ENCODE results near the gene VPS39. TPM values are rescaled to one million over a fixed set of nuclear protein-coding genes. Genes with fewer than 3 reads are reported as not detected.

VPS39 gene
- total and polyA plus RNA-seq, 2 donors (not counting 1 experiment from before 2014, with no cell fraction given), result 53.7 to 55.5 TPM

- TF ChIP-seq CTCF (conservative IDR thresholded peaks at IDR 0.05 in 1 of 2, IDR thresholded peaks at IDR 0.05 in 1 of 2; ENCODE audit: low read depth in 1 of 2, low read length in 2 of 2) (no peak), EZH2 (IDR thresholded peaks at IDR 0.05; ENCODE audit: low read length, missing control alignments) (no peak)
- Histone ChIP-seq H3K27me3 (ENCODE audit: control insufficient read depth, insufficient read depth, low read length) (peaks cover 18% of the 10 kb centered on the region), H3K9ac (ENCODE audit: insufficient read depth, low read length) (no peak overlapping the region), H3K79me2 (ENCODE audit: control insufficient read depth, insufficient read depth, low read length) (no peaks in the 10 kb centered on the region), H3K9me3 (ENCODE audit: control insufficient read depth, insufficient read depth, low read depth, low read length) (no peaks in the 10 kb centered on the region), H3K4me2 (ENCODE audit: extremely low read depth, insufficient read depth, low read length) (no peak overlapping the region), H4K20me1 (ENCODE audit: control insufficient read depth, extremely low read depth, insufficient read depth, low read length) (no peaks in the 10 kb centered on the region), H3K27ac (ENCODE audit: insufficient read depth, low read length) (no peak overlapping the region), H2AFZ (ENCODE audit: low read length) (no peak overlapping the region), H3K4me1 (ENCODE audit: control insufficient read depth, extremely low read depth, insufficient read depth, low read length) (no peaks in the 10 kb centered on the region), H3K4me3 (replicated peaks in 1 of 4; ENCODE audit: control extremely low read depth in 1 of 4, insufficient read depth in 1 of 4, low read depth in 3 of 4, low read length in 4 of 4) (no peak overlapping the region), H3K36me3 (ENCODE audit: control insufficient read depth, insufficient read depth, low read length) (no peaks in the 10 kb centered on the region)
- no peak for DNase-seq (ENCODE audit: low read depth in 2 of 2)
Measured at GRCh38 chr15:42140383-42141070, 67.6 kb downstream of the VPS39 start.

- Histone ChIP-seq H3K27me3 (ENCODE audit: control insufficient read depth, insufficient read depth, low read length) (peaks cover 18% of the 10 kb centered on the region), H3K4me3 (replicated peaks in 1 of 4; ENCODE audit: control extremely low read depth in 1 of 4, insufficient read depth in 1 of 4, low read depth in 3 of 4, low read length in 4 of 4) (no peak overlapping the region), H3K79me2 (ENCODE audit: control insufficient read depth, insufficient read depth, low read length) (no peaks in the 10 kb centered on the region), H3K4me2 (ENCODE audit: extremely low read depth, insufficient read depth, low read length) (no peak overlapping the region), H3K4me1 (ENCODE audit: control insufficient read depth, extremely low read depth, insufficient read depth, low read length) (no peaks in the 10 kb centered on the region), H3K27ac (ENCODE audit: insufficient read depth, low read length) (no peak overlapping the region), H3K9me3 (ENCODE audit: control insufficient read depth, insufficient read depth, low read depth, low read length) (no peaks in the 10 kb centered on the region), H3K9ac (ENCODE audit: insufficient read depth, low read length) (no peak overlapping the region), H2AFZ (ENCODE audit: low read length) (no peak overlapping the region), H4K20me1 (ENCODE audit: control insufficient read depth, extremely low read depth, insufficient read depth, low read length) (no peaks in the 10 kb centered on the region), H3K36me3 (ENCODE audit: control insufficient read depth, insufficient read depth, low read length) (no peaks in the 10 kb centered on the region)
- no peak for TF ChIP-seq EZH2 (IDR thresholded peaks at IDR 0.05; ENCODE audit: low read length, missing control alignments)
- TF ChIP-seq CTCF (conservative IDR thresholded peaks at IDR 0.05 in 1 of 2, IDR thresholded peaks at IDR 0.05 in 1 of 2; ENCODE audit: low read depth in 1 of 2, low read length in 2 of 2), result no peak
- no peak for DNase-seq (ENCODE audit: low read depth in 2 of 2)
Measured at GRCh38 chr15:42139596-42139995, 68.5 kb downstream of the VPS39 start.

- no peaks in the 10 kb centered on the region for H4K20me1 ChIP-seq (ENCODE audit: control insufficient read depth, extremely low read depth, insufficient read depth, low read length)
- no peaks in the 10 kb centered on the region for H3K4me1 ChIP-seq (ENCODE audit: control insufficient read depth, extremely low read depth, insufficient read depth, low read length)
- no peaks in the 10 kb centered on the region for H3K79me2 ChIP-seq (ENCODE audit: control insufficient read depth, insufficient read depth, low read length)
- no peak for DNase-seq (ENCODE audit: low read depth in 2 of 2)
- peaks cover 18% of the 10 kb centered on the region for H3K27me3 ChIP-seq (ENCODE audit: control insufficient read depth, insufficient read depth, low read length)
- no peak overlapping the region for H3K9ac ChIP-seq (ENCODE audit: insufficient read depth, low read length)
- H3K9me3 ChIP-seq (ENCODE audit: control insufficient read depth, insufficient read depth, low read depth, low read length), result no peaks in the 10 kb centered on the region
- no peak overlapping the region for H3K4me2 ChIP-seq (ENCODE audit: extremely low read depth, insufficient read depth, low read length)
- H2AFZ ChIP-seq (ENCODE audit: low read length), result no peak overlapping the region
- no peaks in the 10 kb centered on the region for H3K36me3 ChIP-seq (ENCODE audit: control insufficient read depth, insufficient read depth, low read length)
- H3K27ac ChIP-seq (ENCODE audit: insufficient read depth, low read length), result no peak overlapping the region
- no peak overlapping the region for H3K4me3 ChIP-seq (replicated peaks in 1 of 4; ENCODE audit: control extremely low read depth in 1 of 4, insufficient read depth in 1 of 4, low read depth in 3 of 4, low read length in 4 of 4)
- TF ChIP-seq CTCF (conservative IDR thresholded peaks at IDR 0.05 in 1 of 2, IDR thresholded peaks at IDR 0.05 in 1 of 2; ENCODE audit: low read depth in 1 of 2, low read length in 2 of 2), result no peak
- no peak for TF ChIP-seq EZH2 (IDR thresholded peaks at IDR 0.05; ENCODE audit: low read length, missing control alignments)
Measured at GRCh38 chr15:42138968-42139386, 69.1 kb downstream of the VPS39 start.

All from fibroblast of lung (primary cell).